NCI-H82 treated with DMSO at 0.1 percent for 48 hours (cell line): ENCODE measurements around the gene NKAIN4.
"Not testable (repeated sequence)": the region's sequence is repeated elsewhere in the genome, so short reads cannot be mapped to it uniquely, and the experiment has no call there.

Experiments
- DNase-seq: peaks from one replicate; lab custom pipeline; 2025; ENCODE audit not compliant: unreplicated experiment; lab: John Stamatoyannopoulos, UW

The NKAIN4 gene

DNA sequence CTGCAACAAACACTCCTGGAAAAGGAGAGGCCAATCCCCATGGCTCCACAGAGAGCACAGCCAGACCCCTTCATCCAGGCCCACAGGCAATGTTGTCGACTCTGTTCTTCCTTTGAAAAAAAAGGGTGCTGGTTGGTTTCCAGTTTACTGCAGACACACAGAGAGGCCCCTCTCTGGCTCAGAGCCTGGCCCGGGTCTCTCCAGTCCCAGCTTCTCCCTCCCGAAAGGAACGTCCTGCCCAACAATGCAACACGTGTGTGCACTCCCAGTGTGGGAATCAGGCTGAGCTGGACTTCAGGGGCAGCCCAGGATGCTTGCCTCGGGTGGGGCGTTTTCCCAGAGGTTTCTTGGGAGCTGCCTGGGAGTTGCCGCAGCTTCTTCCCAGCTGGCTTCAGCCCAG is 4.5 kb upstream of the NKAIN4 start:
- DNase-seq, result no peak

DNA sequence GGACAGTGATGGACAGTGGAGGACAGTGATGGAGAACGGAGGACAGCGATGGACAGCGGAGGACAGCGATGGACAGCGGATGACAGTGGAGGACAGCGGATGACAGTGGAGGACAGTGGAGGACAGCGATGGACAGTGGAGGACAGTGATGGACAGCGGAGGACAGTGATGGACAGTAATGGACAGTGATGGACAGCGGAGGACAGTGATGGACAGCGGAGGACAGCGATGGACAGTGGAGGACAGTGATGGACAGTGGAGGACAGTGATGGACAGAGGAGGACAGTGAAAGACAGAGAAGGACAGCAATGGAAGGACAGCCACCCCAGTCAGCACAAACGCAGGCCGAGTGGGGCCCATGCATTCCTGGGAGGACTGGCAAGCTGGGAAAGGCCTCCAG is 3.4 kb upstream of the NKAIN4 start:
- DNase-seq, result no peak

DNA sequence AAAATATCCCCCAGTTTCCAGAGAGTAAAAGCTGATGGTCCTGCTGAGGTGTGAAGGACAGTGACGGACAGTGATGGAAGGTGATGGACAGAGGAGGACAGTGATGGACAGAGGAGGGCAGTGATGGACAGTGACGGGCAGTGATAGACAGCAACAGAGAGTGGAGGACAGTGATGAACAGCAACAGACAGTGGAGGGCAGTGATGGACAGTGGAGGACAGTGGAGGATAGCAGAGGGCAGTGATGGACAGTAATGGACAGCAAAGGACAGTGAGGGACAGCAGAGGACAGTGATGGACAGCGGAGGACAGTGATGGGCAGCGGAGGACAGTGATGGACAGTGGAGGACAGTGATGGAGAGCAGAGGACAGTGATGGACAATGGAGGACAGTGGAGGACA is 2.7 kb upstream of the NKAIN4 start:
- DNase-seq, result no peak

DNA sequence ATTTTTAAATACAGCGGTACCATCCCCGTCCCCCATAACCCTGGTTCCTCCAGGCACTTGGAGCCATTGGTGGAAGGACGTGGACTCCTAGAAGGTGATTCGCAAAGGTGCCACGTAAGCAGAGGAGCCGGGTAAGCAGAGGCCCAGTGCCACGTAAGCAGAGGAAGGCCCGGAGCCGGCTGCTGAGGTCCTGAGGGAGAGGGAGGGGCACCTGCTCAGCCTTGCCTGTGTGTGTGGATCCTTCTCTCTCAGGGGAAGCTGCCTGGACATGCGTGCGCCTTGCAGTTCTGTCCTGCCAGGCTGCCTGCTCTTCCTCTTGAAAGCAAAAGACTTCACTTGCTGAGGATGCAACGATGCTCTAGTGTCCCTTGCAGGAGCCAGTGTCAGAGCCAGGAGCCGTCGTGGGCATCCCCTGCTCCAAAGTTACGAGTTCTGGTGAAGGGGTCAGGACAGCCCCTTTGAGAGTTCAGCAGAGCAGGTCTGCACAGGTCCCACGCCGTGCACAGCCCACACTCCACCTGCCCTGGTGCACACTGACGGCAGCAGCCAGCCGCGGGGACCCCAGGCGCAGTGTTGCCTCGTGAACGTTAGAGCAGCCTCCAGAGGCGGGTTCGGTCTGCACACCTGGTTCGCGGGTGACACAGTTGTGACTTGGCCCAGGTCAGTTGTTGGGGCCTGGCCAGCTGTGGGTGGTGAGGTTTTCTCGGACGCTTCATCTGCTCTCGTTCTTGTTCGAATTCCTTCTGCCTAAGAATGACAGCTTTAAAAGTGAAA is 1.9 kb upstream of the NKAIN4 start:
- no peak for DNase-seq

DNA sequence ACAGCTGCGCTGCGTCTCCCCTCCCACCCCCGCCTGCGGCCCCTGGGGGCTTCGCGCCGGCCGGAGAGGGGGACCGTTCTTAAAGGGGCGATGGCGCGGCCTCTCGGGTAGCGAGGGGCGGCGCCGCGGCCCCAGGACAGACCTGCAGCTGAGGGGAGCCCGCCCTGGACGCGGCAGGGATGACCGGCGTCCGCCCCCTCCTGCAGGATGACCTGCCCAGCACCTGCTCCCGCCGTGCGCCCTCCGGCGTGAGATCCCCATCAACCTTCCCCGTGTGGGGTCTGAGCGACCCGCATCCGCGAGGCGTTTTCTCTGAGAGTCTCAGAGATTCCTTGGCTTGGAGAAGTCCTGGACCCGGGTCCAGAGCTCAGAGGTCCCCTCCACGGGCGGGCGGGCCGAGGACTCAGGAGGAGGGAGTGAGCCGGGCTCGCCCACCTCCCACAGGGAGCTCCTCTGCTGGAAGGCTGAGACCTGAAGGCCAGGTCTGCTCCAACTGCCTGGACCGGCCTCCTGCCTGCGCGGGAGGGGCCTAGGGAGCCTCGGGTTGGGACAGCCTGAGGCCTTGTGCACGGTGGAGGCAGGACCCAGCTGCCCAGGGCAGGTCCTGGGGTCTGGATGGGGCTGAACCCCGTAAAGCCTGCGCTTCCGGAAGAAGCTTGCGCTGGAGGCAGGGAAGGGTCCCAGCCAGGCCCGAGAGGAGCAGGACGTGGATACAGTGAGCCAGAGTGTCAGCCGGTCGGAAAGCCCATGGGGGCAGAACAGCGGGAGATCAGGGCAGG is 532 bp upstream of the NKAIN4 start:
- DNase-seq, result no peak

DNA sequence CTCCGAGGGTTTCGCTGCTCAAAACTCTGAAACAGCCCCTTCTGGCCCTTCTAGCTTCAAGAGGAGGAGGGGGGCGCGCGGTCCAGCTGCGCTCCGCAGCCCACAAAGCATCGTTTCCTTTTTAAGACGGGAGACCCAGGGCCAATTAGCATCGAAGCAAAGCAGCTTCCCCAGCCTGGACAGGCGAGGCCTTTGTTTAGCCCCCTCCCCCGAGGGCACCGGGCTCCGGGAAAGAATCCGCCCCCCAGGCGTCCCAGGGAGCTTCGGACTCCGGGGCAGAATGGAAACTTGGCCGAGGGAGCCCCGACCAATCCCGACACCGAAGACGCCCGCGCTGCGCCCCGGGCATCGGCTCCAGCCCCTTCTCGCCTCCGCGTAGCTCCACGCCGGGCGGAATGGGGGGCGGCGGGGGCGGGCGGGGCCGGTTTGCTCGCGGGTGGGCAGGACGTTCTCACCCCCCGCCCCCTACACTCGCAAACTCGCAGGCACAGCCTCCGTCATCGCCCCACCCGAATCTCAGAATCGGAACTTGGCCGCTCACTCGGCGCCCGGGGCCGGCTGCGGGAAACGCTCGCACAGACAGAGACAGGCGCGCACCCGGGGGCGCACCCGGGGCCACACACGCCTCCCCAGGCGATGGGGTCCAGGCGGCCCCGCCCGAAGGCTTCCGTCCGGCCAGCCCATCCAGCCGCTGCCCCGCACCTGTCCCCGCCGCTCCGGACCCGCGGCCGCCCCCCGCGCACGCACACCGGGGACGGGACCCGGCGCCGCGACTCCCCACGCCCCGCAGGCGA is 628 bp downstream of the NKAIN4 start:
- DNase-seq, result no peak

DNA sequence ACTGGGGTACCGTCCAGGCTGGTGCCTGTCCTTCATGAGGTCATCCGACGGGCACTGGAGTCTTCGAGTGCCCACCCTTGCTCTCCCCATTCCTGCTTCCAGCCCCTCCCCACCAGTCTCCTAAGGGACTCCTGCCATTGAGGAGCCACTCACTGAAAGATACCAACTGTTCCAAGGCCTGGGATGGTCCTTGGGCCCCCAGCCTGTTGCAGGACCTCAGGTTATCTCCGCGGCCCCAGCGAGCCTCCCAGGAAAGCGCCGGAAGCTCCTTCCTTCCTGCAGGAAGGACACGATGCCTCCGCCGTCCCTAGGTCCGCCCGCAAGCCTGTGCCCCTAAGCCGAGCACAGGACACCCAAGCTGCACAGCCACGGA is 1.2 kb downstream of the NKAIN4 start:
- DNase-seq, result no peak

DNA sequence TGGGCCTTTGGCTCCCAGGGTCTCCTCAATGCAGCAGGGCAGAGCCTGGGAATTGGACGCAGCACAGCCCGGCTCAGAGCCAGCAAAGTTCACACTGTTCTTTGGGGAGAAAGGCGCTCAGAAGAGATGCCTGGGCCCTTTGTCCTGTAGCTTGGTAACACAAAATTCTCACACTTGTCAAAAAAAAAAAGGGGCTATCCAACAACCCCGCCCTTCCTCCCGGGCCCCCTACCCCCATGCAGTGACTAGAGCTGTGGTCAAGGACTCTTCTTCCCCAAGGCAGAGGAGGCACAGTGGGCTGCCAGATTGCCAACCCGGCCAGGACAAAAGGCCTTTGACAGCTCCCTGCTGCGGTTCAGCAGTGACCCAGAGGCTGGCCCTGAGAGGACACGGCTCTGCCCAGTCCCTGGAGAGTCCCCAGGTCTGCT is 2.0 kb downstream of the NKAIN4 start:
- no peak for DNase-seq

DNA sequence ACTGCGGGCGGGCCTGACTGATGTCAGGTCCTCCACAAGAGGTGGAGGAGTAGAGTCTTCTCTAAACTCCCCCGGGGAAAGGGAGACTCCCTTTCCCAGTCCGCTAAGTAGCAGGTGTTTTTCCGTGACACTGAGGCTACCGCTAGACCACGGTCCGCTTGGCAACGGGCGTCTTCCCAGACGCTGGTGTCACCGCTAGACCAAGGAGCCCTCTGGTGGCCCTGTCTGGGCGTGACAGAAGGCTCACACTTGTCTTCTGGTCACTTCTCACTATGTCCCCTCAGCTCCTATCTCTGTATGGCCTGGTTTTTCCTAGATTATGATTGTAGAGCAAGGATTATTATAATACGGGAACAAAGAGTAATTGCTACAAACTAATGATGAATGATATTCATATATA is 2.9 kb downstream of the NKAIN4 start:
- not testable (repeated sequence) for DNase-seq

DNA sequence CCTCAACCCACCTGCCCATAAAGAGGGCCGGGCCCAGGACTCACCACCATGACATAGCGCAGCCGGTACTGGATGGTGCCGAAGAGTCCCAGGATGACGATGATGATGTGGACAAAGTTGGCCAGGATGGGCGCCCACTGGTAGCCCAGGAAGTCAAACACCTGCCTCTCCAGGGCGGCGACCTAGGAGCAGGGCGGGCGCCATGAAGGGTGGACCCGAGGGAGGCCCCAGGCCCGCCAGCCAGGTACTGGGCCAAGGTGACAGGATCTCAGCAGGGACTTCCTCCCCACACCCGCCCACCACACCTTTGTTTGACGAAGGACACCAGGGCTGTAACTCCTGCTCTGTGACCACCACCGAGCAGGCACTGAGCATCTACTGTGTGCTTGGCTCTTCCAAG is 4.4 kb downstream of the NKAIN4 start:
- no peak for DNase-seq

DNA sequence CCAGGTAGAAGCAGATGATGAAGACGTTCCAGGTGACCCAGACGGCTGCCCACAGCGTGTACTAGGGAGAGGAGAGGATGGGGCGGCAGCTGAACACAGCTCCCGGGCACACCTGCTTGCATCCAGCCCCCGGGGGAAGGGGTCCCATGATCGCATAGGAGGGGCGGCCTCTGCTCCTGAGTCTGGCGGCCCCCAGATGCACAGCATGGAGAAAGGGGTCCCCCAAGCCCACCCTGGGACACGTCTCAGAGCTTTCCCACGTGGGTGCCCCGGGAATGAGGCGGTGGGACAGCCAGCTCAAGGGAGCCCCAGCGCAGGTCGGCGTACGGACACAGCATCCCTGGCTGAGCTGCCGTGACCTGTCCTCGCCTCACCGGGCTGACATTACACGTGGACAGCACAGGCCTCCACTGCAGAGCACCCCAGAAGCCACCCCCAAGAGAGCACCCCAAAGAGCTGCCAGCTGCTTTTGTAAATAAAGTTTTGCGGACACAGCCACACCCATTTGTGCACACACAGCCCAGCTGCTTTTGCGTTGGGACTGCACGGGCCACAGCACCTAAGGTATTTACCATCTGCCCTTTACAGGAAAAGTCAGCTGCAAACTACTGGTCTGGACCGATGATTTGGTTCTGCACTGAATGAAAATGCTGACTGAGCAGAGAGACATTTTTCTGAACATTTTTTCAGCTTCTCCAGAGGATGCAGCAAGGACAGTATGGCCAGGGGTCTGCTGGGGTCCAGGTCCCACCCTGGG is 5.2 kb downstream of the NKAIN4 start:
- DNase-seq, result no peak

DNA sequence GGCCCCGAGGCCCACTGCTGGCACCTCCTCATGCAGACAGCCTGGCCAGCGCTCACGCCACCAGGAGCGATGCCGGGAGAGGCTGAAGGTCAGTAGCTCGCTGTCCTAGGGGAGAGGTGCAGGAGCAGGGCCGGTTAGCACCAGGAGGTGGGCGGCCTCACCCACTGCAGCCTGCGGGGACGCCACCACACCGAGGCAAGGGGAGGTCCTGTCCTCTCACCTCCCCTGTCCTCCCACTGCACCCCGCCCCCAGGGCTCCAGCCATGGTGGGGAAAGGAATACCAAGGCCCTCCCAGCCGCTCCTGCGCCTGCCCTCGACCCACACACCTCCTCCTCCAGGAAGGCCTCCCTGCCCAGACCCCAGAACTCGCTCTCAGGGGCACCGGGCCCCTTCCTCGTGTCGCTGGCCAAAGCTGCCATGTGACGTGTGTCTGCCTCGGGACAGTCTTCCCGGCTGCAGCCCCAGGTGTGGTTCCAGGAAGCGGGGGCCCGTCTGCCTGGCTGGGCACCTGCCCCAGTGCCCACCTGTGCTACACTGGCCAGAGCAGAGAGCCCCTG is 6.5 kb downstream of the NKAIN4 start:
- no peak for DNase-seq

DNA sequence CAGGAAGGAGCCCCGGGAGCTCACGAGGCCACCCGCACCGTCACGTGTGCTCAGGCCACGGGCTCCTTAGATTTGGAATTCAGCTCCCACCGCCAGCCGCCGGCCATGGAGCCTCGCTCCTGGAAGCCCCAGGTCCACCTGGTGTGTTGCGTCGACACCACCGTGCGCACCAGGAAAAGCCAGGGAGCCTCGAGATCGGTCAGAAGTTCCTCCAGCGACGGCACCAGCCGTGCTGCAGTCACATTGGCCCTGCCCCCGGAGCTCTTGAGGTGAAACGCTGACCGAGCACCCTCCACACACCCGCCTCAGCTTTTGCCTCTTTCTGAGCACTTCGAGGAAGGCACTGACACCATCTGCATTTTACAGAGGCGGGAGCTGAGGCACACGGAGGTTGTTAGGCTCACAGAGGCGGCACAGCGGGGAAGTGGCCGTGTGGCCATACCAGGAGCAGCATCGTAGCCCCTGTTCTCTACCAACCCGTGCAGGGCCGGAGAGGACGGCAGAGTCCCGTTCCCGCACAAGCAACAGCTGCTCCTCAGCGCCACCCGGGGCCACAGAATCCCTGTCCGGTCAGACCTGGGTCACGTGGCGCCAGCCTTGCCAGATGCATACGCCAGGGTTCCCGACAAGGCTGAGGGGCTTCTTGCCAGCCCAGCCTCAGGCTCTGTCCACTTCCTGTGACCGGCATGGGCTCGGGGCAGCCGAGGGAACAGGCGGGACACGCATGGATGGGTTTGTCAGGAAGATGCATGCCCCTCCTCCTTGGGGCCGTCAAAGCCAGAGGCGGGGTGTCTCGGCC is 7.6 kb downstream of the NKAIN4 start:
- no peak for DNase-seq

DNA sequence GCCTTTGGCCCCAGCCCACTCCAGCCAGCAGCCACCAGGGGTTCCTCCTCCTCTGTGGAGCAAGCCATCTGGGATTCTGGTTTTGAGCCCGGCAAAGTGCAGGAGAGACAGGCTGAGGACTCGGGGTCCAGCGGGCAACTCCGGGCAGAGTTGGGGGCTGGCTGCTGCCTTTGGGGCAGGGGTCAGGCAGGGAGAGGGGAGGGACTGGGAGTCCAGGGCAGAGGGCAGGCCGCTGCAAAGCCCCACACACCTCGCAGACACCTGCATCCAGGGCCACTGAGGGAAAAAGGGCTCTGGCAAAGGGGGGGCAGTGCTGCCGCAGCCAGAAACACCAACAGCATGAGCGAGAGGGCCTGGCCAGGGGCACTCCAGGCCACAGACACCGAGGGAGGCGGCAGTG is 9.8 kb downstream of the NKAIN4 start:
- no peak for DNase-seq

DNA sequence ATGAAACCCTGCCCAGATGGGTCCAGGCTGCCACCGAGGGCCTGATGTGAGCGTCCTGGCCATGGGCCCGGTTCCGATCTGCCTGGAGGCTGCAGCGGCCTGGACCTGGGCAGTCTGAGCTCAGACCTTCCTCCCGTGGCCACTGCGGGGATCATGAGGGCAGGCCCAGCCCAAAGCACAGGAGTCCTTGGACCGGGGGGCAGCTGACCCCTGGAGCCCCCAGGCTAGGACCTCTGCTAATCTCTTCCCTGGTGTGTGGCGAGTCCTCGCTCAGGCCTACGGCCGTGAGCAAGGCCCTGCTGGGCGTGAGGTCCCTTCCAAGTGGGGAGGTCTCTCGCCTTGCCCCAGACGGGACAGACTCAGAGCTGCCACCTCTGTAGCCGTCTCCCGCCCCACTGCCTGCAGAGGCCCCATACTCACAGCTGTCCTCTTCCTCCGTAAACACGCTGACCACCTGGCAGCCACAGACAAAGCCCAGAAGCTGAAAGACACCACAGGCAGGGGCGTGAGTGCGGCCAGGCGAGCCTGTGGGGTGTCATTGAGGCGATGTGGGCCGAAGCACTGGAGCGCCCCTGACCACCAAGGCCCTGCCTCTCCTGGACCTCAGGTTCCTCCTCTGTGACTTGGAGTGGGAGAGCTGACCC is 10.5 kb downstream of the NKAIN4 start:
- no peak for DNase-seq

DNA sequence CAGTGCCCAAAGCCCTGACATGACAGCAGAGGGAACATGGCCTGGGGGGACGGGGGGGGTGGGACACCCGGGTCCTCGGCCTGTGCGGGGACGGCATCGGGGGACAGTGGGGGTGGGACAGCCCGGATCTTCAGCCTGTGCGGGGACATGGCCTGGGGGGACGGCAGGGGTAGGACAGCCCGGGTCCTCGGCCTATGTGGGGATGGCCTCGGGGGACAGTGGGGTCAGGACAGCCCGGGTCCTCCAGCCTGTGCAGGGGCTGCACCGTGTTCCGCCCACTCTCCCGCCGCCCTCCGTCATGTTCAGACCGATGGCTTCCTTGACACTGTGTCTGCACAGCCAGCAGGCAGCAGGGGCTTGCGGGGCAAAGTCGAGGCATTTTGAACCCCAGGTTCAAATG is 11.5 kb downstream of the NKAIN4 start:
- DNase-seq, result no peak

DNA sequence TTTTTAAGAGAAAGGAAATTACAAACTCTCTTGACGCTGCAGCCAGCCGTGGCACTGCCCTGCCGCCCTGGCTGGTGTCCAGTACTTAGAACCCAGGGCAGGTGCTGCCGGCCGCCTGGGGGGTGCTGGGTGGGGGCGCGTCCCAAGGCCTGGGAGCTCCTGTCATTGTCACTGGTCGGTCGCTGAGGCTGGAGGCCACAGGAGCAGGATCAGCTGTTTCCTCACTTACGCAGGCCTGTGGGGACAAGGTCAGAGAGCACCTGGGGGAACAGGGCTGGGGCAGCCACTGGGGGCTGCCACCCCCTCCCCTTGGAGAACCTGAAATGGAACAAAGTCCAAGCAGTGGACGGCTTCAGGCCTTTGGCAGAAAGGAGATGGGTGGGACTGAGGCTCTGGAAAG is 13.0 kb downstream of the NKAIN4 start:
- no peak for DNase-seq

DNA sequence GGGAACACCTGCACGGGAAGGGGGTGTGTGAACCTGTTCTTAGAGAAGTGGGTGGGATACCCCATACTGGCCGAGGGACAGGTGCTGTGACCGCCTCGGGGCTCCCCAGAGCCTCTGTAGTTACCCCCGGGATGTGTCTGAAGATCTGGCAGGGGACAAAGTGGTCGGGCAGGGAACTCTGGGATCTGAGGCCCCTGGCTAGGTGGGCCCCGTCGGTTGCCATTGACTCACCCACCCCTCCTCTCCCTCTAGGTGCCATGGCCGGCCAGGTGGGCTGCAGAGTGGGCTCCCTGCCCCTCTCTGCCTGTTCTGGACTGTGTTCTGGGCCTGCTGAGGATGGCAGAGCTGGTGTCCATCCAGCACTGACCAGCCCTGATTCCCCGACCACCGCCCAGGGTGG is 14.3 kb downstream of the NKAIN4 start:
- DNase-seq, result no peak

DNA sequence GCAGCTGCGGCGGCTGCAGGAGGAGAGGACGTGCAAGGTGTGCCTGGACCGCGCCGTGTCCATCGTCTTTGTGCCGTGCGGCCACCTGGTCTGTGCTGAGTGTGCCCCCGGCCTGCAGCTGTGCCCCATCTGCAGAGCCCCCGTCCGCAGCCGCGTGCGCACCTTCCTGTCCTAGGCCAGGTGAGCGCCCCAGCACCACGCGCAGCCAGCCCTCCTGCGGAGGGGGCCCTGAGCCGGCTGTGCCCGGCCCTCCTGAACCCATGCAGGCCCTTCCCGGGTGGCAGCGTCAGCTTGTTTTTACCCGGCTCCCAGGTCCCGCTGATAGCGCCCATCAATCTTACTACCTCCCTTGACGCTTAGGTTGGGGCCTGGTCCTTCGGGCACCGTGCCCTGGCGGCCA is 14.8 kb downstream of the NKAIN4 start:
- no peak for DNase-seq
